ENCODE data around the gene GARIN3. TPM values are rescaled to one million over a fixed set of nuclear protein-coding genes. Genes with fewer than 3 reads are reported as not detected.

The GARIN3 gene
- total RNA-seq, 2 experiments from 2014 or later: not detected

GRCh38 chr5:157172403-157172802 lies 6.3 kb upstream of the GARIN3 start:
- Mint-ChIP-seq H3K9me3 (no peaks in the 10 kb centered on the region), H3K27me3 (no peaks in the 10 kb centered on the region), H3K4me3 (peak overlapping the region; percentile 58), H3K27ac (peak overlapping the region; percentile 85), H3K4me1 (ENCODE audit: low read depth) (peaks cover 76% of the 10 kb centered on the region), H3K36me3 (ENCODE audit: low read depth) (no peaks in the 10 kb centered on the region)
- peak; percentile 97 for ATAC-seq (ENCODE audit: poor library complexity)
- Histone ChIP-seq H3K27me3 (ENCODE audit: control insufficient read depth in 1 of 2, insufficient read depth in 2 of 2, low read length in 2 of 2) (no peaks in the 10 kb centered on the region), H3K27ac (ENCODE audit: low read depth in 1 of 2, low read length in 2 of 2) (peak overlapping the region; percentile 77 to 83), H3K4me3 (ENCODE audit: low read length) (peak overlapping the region; percentile 27), H3K36me3 (ENCODE audit: insufficient read depth, low read length) (no peaks in the 10 kb centered on the region), H3K4me1 (ENCODE audit: insufficient read depth, low read length) (peaks cover 59% of the 10 kb centered on the region), H3K9me3 (ENCODE audit: control insufficient read depth in 1 of 2, insufficient read depth in 1 of 2, low read length in 2 of 2) (no peaks in the 10 kb centered on the region)
- CTCF ChIA-PET: interaction anchor here (1.0 to 1.9 kb wide), 7 partner anchors 8 to 24 kb away, joined by 3 to 5 read pairs (median 3); partner anchors contain the start of gene ITK
- DNase-seq: peak in 13 of 14 experiments; percentile 39 to 94 (median 58)
- intact Hi-C loops (cut with DNase I, micrococcal nuclease): loop anchor here in 1 of 2 experiments (1.0 kb wide), 1 partner anchor 13 kb away; no protein-coding TSS in a partner anchor
- POLR2A ChIA-PET: interaction anchor here (0.9 to 2.6 kb wide), 18 partner anchors 8 to 99 kb away, joined by 3 to 37 read pairs (median 7); partner anchors contain the start of genes ITK and MED7
- no peak for TF ChIP-seq CTCF (IDR thresholded peaks at IDR 0.05)

- no peak overlapping the region for H3K27ac ChIP-seq (ENCODE audit: low read depth in 1 of 2, low read length in 2 of 2)
- intact Hi-C loops (cut with DNase I, micrococcal nuclease): no loop called here
- DNase-seq (no peak), ATAC-seq (ENCODE audit: poor library complexity) (no peak)
- no peaks in the 10 kb centered on the region for H3K27me3 ChIP-seq (ENCODE audit: control insufficient read depth in 1 of 2, insufficient read depth in 2 of 2, low read length in 2 of 2)
- peaks cover 51% of the 10 kb centered on the region for H3K4me1 ChIP-seq (ENCODE audit: insufficient read depth, low read length)
- H3K4me3 Mint-ChIP-seq: no peak overlapping the region
- no peaks in the 10 kb centered on the region for H3K9me3 ChIP-seq (ENCODE audit: control insufficient read depth in 1 of 2, insufficient read depth in 1 of 2, low read length in 2 of 2)
- CTCF ChIA-PET: interaction anchor here (0.9 to 1.2 kb wide), 4 partner anchors 13 to 160 kb away, joined by 3 to 6 read pairs (median 3); no protein-coding TSS in a partner anchor
- no peaks in the 10 kb centered on the region for H3K36me3 Mint-ChIP-seq (ENCODE audit: low read depth)
- H3K4me1 Mint-ChIP-seq (ENCODE audit: low read depth): peaks cover 76% of the 10 kb centered on the region
- POLR2A ChIA-PET: interaction anchor here (0.7 to 2.6 kb wide), 10 partner anchors 8 to 86 kb away, joined by 3 to 20 read pairs (median 4); partner anchors contain the start of gene ITK
- TF ChIP-seq CTCF (IDR thresholded peaks at IDR 0.05): no peak
- no peak overlapping the region for H3K4me3 ChIP-seq (ENCODE audit: low read length)
- no peaks in the 10 kb centered on the region for H3K36me3 ChIP-seq (ENCODE audit: insufficient read depth, low read length)
- no peaks in the 10 kb centered on the region for H3K27me3 Mint-ChIP-seq
- peak overlapping the region; percentile 72 for H3K27ac Mint-ChIP-seq
- no peaks in the 10 kb centered on the region for H3K9me3 Mint-ChIP-seq
Measured at GRCh38 chr5:157168286-157168685, 2.2 kb upstream of the GARIN3 start.

- intact Hi-C loops (cut with DNase I, micrococcal nuclease): no loop called here
- H3K27me3 Mint-ChIP-seq: no peaks in the 10 kb centered on the region
- Histone ChIP-seq H3K27ac (ENCODE audit: low read depth in 1 of 2, low read length in 2 of 2) (peak overlapping the region in 1 of 2 donors; percentile 35), H3K4me1 (ENCODE audit: insufficient read depth, low read length) (peaks cover 40% of the 10 kb centered on the region), H3K36me3 (ENCODE audit: insufficient read depth, low read length) (no peaks in the 10 kb centered on the region), H3K9me3 (ENCODE audit: control insufficient read depth in 1 of 2, insufficient read depth in 1 of 2, low read length in 2 of 2) (no peaks in the 10 kb centered on the region), H3K27me3 (ENCODE audit: control insufficient read depth in 1 of 2, insufficient read depth in 2 of 2, low read length in 2 of 2) (no peaks in the 10 kb centered on the region), H3K4me3 (ENCODE audit: low read length) (peak overlapping the region; percentile 21)
- DNase-seq (peak in 3 of 14 experiments; percentile 44 to 52 (median 46)), ATAC-seq (ENCODE audit: poor library complexity) (no peak)
- ChIA-PET CTCF (interaction anchor here (0.8 to 1.2 kb wide), 4 partner anchors 12 to 161 kb away, joined by 3 to 6 read pairs (median 3); no protein-coding TSS in a partner anchor), POLR2A (interaction anchor here (0.6 to 2.6 kb wide), 17 partner anchors 9 to 175 kb away, joined by 3 to 20 read pairs (median 4); partner anchors contain the start of gene ITK)
- H3K27ac Mint-ChIP-seq: peak overlapping the region; percentile 72
- no peaks in the 10 kb centered on the region for H3K36me3 Mint-ChIP-seq (ENCODE audit: low read depth)
- peaks cover 70% of the 10 kb centered on the region for H3K4me1 Mint-ChIP-seq (ENCODE audit: low read depth)
- H3K9me3 Mint-ChIP-seq: no peaks in the 10 kb centered on the region
- peak overlapping the region; percentile 57 for H3K4me3 Mint-ChIP-seq
- no peak for TF ChIP-seq CTCF (IDR thresholded peaks at IDR 0.05)
Measured at GRCh38 chr5:157167214-157167621, 1.2 kb upstream of the GARIN3 start.

Data from CD4-positive, alpha-beta T cell (primary cell).